ENCODE results near the gene PIK3C2G.

DNA sequence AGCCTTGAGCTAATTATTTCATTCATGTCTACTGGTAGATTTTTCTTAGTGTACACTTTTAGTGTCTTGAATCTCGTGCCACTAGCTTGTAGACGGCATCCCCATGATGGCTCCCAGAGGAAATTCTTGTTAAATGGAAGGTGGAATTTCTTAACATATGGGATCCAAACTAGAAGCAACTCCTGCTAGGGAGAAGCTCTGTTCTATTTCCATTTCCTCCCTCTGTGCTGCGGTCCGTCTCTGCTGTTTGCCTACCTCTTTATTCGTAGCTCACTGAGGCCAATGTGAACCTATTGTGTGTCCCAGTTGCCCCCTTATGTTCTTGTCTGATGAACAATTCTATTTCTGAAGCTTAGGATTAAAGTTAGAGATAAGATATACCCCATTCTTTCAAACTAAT lies 588 bp downstream of the PIK3C2G start:
- TF ChIP-seq CTCF (IDR thresholded peaks at IDR 0.05) (no peak), EZH2 (IDR thresholded peaks at IDR 0.05) (no peak), EZH2phosphoT487 (IDR thresholded peaks at IDR 0.05) (no peak)
